Measurements from ENCODE around the gene SSX2IP. TPM values are rescaled to one million over a fixed set of nuclear protein-coding genes. Genes with fewer than 3 reads are reported as not detected.

The SSX2IP gene
- total RNA-seq, 4 donors from 2014 or later, result 1.9 to 8.0 (median 3.9) TPM

DNA sequence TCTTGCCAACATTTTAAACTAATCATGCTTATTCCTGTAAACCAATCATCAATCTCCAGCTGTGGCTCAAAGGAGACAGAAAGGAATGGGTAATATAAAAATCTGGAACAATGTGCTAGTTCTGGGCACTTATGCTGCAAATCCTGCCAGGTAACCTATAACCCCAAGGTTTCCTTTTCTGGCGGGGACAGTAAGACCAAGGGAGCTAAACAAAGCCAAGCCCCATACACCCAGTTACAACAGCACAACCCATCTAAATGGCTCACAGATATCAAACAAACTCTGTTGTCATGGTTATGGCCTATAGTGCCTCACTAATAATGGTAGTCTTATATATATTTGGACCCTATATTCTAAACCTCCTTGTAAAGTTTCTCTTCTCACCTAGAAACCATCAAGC lies 79.2 kb downstream of the SSX2IP start:
- DNase-seq (ENCODE audit: low spot score) (no peak), ATAC-seq (ENCODE audit: low FRiP score) (no peak)
- TF ChIP-seq, protein P1, sequence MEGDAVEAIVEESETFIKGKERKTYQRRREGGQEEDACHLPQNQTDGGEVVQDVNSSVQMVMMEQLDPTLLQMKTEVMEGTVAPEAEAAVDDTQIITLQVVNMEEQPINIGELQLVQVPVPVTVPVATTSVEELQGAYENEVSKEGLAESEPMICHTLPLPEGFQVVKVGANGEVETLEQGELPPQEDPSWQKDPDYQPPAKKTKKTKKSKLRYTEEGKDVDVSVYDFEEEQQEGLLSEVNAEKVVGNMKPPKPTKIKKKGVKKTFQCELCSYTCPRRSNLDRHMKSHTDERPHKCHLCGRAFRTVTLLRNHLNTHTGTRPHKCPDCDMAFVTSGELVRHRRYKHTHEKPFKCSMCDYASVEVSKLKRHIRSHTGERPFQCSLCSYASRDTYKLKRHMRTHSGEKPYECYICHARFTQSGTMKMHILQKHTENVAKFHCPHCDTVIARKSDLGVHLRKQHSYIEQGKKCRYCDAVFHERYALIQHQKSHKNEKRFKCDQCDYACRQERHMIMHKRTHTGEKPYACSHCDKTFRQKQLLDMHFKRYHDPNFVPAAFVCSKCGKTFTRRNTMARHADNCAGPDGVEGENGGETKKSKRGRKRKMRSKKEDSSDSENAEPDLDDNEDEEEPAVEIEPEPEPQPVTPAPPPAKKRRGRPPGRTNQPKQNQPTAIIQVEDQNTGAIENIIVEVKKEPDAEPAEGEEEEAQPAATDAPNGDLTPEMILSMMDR (IDR thresholded peaks at IDR 0.05), result no peak

DNA sequence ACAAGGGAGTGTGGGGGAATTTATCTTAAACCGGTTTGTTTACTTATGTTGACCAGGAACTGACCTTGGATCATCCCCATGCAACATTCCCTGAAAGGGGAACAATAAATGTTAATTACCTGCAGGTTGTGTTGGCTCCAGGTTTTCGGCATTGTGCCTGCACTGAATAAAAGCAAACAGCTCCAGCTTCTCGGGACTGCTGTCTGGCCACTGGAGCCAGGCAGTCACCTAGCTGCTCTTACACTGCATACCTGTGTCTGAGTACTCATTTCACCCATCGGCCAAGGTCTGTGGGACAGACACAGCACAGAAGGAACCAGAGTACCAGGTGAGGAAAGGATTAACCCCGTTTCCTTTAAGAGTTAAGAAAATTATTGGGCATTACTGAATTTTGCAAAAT lies 83.3 kb downstream of the SSX2IP start:
- DNase-seq (ENCODE audit: low spot score) (no peak), ATAC-seq (ENCODE audit: low FRiP score) (no peak)
- TF ChIP-seq, protein P1 (IDR thresholded peaks at IDR 0.05), result no peak

DNA sequence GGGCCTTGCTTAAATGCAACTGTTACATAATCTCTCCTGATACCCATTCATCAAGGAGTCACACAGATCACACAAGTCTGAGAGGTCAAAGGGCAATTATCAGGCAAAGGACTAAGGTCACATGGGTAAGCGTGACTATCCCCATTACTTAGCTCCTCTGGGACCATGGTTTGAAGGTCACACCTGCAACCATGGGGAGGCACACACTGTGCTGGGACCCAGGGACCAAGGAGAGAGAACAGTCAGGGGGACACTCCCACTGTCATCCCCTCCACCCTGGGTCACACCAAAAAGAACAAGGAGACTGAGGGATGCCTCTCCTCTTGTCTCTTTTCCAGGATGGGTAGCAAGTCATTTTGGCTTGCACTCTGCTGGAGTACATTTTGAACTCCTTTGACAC lies 85.1 kb downstream of the SSX2IP start:
- TF ChIP-seq, protein P1 (IDR thresholded peaks at IDR 0.05), result no peak
- DNase-seq (ENCODE audit: low spot score) (no peak), ATAC-seq (ENCODE audit: low FRiP score) (no peak)

DNA sequence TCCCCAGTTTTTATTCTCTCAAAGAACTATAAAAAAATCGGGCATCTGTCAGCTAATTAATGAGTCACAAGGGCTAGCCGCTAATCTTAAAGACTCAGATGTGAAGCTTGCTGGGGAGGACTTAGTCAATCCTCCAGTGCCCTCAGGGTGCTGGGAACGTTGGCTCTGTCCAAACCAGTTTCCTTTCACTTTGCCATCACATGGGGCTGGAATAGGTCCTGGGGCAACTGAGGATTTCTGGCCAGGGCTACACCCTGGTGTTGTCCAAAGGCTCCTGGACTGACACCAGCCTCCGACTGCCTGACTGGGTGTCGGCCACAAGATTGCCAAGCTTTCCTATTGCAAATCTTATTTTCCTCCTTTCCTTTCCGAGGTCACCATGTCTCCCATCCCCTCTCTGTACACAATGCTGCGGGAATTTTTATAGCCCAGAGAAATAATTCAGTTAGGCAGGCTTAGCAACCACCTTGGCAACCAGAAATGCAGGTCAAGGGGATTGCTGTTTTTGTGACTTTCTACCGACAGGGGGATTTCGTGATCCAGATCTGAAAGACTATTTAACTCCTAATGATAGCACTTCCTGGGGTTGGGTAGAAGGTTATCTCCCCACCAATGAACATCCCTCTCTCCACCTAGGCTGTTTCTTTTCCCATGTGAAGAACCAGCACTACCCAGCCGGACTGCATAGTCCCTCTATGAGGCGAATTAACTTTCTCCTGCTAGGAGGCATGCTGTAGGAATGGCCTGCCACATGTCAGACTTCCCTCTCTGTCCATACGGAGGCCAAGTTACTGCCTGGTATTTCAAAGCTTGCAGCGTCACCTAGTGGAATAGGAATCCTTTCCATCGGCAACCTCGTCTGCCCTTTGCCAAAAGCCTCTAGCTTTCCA lies 86.1 kb downstream of the SSX2IP start:
- ATAC-seq (ENCODE audit: low FRiP score) (peak; percentile 82), DNase-seq (ENCODE audit: low spot score) (no peak)
- TF ChIP-seq, protein P1 (IDR thresholded peaks at IDR 0.05), result no peak

DNA sequence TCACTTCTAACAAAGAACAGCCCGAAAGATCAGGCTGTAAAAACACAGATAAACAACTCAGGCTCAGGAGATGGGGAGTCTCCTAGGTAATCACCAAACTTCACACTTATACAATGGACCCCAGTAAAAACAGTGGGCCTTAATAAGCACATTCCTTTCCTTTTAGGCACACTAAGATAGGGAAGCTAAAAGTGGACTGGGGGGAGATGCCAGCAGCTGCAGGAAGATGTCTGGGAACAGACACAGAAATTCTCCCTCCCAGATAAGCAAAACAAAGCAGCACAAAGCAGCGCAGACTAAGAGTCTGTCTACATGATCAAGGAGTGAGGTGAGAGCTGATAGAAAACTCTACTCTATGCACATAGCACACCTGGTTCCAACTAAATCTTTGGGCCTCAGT lies 87.0 kb downstream of the SSX2IP start:
- no peak for DNase-seq (ENCODE audit: low spot score)
- TF ChIP-seq, protein P1 (IDR thresholded peaks at IDR 0.05), result no peak
- ATAC-seq (ENCODE audit: low FRiP score), result no peak

DNA sequence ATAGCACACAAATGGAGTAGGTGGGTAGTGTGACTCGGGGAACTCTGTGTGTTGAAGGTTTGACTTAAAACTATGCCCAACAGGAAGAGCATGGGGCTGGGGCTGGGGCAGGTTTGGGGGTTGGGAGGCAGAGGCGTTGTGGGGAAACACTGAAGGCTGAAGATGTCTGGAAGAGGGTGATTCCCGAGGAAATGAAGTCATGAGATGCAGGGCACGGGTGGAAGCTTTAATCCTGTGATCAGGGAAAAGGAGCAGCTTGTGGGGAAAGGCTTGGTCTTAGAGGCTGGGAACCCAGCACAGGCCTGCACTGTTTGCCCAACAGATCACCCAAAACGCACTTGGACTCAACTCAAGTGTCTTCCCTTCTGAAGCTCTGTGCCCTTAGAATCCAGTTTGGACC lies 89.5 kb downstream of the SSX2IP start:
- no peak for ATAC-seq (ENCODE audit: low FRiP score)
- no peak for DNase-seq (ENCODE audit: low spot score)
- TF ChIP-seq, protein P1 (IDR thresholded peaks at IDR 0.05), result no peak

Data from omental fat pad (tissue), 4 donors.